DND-41 (cell line): ENCODE data around the gene KLF3.

Source experiments
- ATAC-seq: fragments of 200-7000 bp; cut with Tn5 transposase; 3 replicates; pipeline ENCODE4 v1.9.1; 2021; ENCODE audit warnings: low read depth; ENCODE audit not compliant: insufficient read depth
- DNase-seq: peaks from one replicate; pipeline ENCODE4 v3.0.0-alpha.2; 2020
- H2AFZ ChIP-seq: 2 replicates; pipeline ENCODE4 v1.6.0; 2012; ENCODE audit warnings: low read depth, low read length
- H3K27ac ChIP-seq: 2 replicates; pipeline ENCODE4 v1.5.1; 2012; ENCODE audit warnings: low read length, inconsistent platforms
- H3K27me3 ChIP-seq: fragments of 200-600 bp; sonication (generic); 2 replicates; pipeline ENCODE4 v1.6.0; 2012; ENCODE audit warnings: low read length, mild to moderate bottlenecking, inconsistent platforms; ENCODE audit not compliant: insufficient read depth, poor library complexity
- H3K36me3 ChIP-seq: 2 replicates; pipeline ENCODE4 v1.5.1; 2012; ENCODE audit warnings: low read length, inconsistent platforms; ENCODE audit not compliant: insufficient read depth
- H3K4me1 ChIP-seq: 2 replicates; pipeline ENCODE4 v1.5.1; 2012; ENCODE audit warnings: mild to moderate bottlenecking, low read length; ENCODE audit not compliant: insufficient read depth
- H3K4me2 ChIP-seq: 2 replicates; pipeline ENCODE4 v1.6.0; 2012; ENCODE audit warnings: mild to moderate bottlenecking, moderate library complexity, low read length, inconsistent platforms; ENCODE audit not compliant: insufficient read depth
- H3K4me3 ChIP-seq, 2 experiments: fragments of 200-600 bp in 1 of 2; shearing (Covaris generic) in 1 of 2; 2 replicates each; pipeline ENCODE4 v1.5.1; 2012 to 2016; ENCODE audit warnings: inconsistent platforms in 2 of 2, low read length in 2 of 2, mild to moderate bottlenecking in 2 of 2, low read depth in 1 of 2, moderate library complexity in 1 of 2
- H3K79me2 ChIP-seq: 2 replicates; pipeline ENCODE4 v1.6.0; 2012; ENCODE audit warnings: low read length, inconsistent platforms; ENCODE audit not compliant: insufficient read depth
- H3K9ac ChIP-seq: 2 replicates; pipeline ENCODE4 v1.6.0; 2012; ENCODE audit warnings: low read depth, mild to moderate bottlenecking, inconsistent platforms, low read length, moderate library complexity
- H3K9me3 ChIP-seq: 2 replicates; pipeline ENCODE4 v1.5.1; 2012; ENCODE audit warnings: low read length, moderate library complexity, mild to moderate bottlenecking, inconsistent platforms; ENCODE audit not compliant: insufficient read depth, severe bottlenecking
- H4K20me1 ChIP-seq: 2 replicates; pipeline ENCODE4 v1.6.0; 2012; ENCODE audit warnings: low read length; ENCODE audit not compliant: insufficient read depth
- CTCF ChIP-seq: IDR thresholded peaks from 2 replicates; pipeline ENCODE4 v1.5.1; 2012; ENCODE audit warnings: borderline replicate concordance, low read length, moderate library complexity, mild to moderate bottlenecking; ENCODE audit not compliant: poor library complexity, severe bottlenecking; ENCODE audit errors: extremely low read depth
- EZH2 ChIP-seq: IDR thresholded peaks from 3 replicates; pipeline ENCODE4 v1.6.1; 2012; ENCODE audit warnings: borderline replicate concordance, low read depth, mild to moderate bottlenecking, moderate library complexity, low read length, inconsistent platforms; ENCODE audit not compliant: severe bottlenecking

KLF3 gene

GRCh38 chr4:38695809-38696208 lies 31.8 kb downstream of the KLF3 start:
- ATAC-seq, result no peak
- Histone ChIP-seq H4K20me1 (no peaks in the 10 kb centered on the region), H3K4me3 (no peak overlapping the region), H3K9ac (no peak overlapping the region), H3K36me3 (peaks cover 6% of the 10 kb centered on the region; the same call in 1 of the 2 replicates), H3K4me2 (no peak overlapping the region), H3K4me1 (no peaks in the 10 kb centered on the region), H3K27ac (no peak overlapping the region), H3K79me2 (no peaks in the 10 kb centered on the region), H3K27me3 (peaks cover 4% of the 10 kb centered on the region), H3K9me3 (no peaks in the 10 kb centered on the region), H2AFZ (no peak overlapping the region)
- no peak for TF ChIP-seq EZH2
- no peak for TF ChIP-seq CTCF
- DNase-seq, result no peak

DNA sequence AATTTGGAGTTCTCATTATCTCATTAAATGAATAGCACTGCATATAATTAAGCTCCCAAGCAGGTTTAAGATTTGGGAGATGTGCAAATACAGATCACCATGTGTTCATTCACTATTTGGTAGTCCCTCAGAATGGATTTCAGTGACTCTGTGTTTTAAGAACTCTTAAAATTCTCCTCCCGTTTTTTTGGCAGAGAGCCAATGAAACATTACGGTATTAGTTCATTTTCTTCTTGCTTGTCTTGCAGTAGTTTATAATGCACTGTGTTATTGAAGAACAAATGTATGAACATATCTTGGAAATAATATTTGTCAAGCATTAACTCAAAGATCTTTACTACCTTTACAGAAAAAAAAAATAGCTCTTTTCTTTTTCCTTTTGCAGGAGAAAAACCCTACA lies 32.7 kb downstream of the KLF3 start:
- H3K27me3 ChIP-seq, result peaks cover 5% of the 10 kb centered on the region
- TF ChIP-seq CTCF (no peak), EZH2 (no peak)
- no peak overlapping the region for H3K4me3 ChIP-seq
- no peaks in the 10 kb centered on the region for H3K9me3 ChIP-seq
- H3K4me2 ChIP-seq, result no peak overlapping the region
- no peak overlapping the region for H3K9ac ChIP-seq
- no peaks in the 10 kb centered on the region for H4K20me1 ChIP-seq
- H3K79me2 ChIP-seq, result no peaks in the 10 kb centered on the region
- DNase-seq (no peak), ATAC-seq (no peak)
- H3K27ac ChIP-seq, result no peak overlapping the region
- no peaks in the 10 kb centered on the region for H3K4me1 ChIP-seq
- peaks cover 6% of the 10 kb centered on the region; the same call in 1 of the 2 replicates for H3K36me3 ChIP-seq
- H2AFZ ChIP-seq, result no peak overlapping the region

GRCh38 chr4:38698176-38698575 lies 34.2 kb downstream of the KLF3 start:
- ATAC-seq, result no peak
- Histone ChIP-seq H3K9ac (no peak overlapping the region), H3K4me3 (no peak overlapping the region), H3K79me2 (no peaks in the 10 kb centered on the region), H3K36me3 (peaks cover 6% of the 10 kb centered on the region; the same call in 1 of the 2 replicates), H3K4me1 (no peaks in the 10 kb centered on the region), H4K20me1 (no peaks in the 10 kb centered on the region), H3K27me3 (peaks cover 8% of the 10 kb centered on the region), H3K27ac (no peak overlapping the region), H3K4me2 (no peak overlapping the region), H2AFZ (no peak overlapping the region), H3K9me3 (no peaks in the 10 kb centered on the region)
- TF ChIP-seq EZH2 (no peak), CTCF (no peak)
- no peak for DNase-seq

DNA sequence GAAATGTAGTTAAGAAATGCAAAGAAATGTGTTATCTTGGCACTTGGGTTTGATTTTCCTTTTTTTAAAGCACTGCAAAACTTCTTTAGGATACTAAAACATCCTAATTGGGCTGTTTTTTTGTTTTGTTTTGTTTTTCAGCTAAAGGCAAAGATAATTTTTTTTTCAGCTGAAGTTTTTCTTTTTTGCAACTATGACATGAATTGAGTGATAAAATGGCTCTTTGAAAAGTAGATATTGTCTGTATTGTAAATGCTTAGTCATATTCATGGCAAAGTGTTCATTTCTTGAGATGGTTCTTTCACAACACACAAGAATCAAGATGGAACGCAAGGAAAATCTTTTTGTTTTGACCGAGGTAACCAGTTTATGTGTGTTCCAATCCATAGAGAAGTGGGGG lies 35.1 kb downstream of the KLF3 start:
- TF ChIP-seq EZH2, result no peak
- TF ChIP-seq CTCF, result no peak
- no peak for DNase-seq
- no peaks in the 10 kb centered on the region for H3K9me3 ChIP-seq
- no peak overlapping the region for H3K9ac ChIP-seq
- H3K27me3 ChIP-seq, result peaks cover 8% of the 10 kb centered on the region
- no peaks in the 10 kb centered on the region for H3K4me1 ChIP-seq
- H3K36me3 ChIP-seq, result peaks cover 6% of the 10 kb centered on the region; the same call in 1 of the 2 replicates
- no peaks in the 10 kb centered on the region for H4K20me1 ChIP-seq
- no peak overlapping the region for H3K27ac ChIP-seq
- H3K79me2 ChIP-seq, result no peaks in the 10 kb centered on the region
- no peak overlapping the region for H2AFZ ChIP-seq
- no peak overlapping the region for H3K4me3 ChIP-seq
- ATAC-seq, result no peak
- H3K4me2 ChIP-seq, result no peak overlapping the region
